ENCODE data around the gene ZNF672. TPM values are rescaled to one million over a fixed set of nuclear protein-coding genes. Genes with fewer than 3 reads are reported as not detected.
A peak's percentile ranks its signal among the peaks of the same experiment; 100 is the strongest.

The ZNF672 gene
- total and polyA plus RNA-seq, 5 experiments from 2014 or later, result 17.9 to 37.2 (median 25.6) TPM

DNA sequence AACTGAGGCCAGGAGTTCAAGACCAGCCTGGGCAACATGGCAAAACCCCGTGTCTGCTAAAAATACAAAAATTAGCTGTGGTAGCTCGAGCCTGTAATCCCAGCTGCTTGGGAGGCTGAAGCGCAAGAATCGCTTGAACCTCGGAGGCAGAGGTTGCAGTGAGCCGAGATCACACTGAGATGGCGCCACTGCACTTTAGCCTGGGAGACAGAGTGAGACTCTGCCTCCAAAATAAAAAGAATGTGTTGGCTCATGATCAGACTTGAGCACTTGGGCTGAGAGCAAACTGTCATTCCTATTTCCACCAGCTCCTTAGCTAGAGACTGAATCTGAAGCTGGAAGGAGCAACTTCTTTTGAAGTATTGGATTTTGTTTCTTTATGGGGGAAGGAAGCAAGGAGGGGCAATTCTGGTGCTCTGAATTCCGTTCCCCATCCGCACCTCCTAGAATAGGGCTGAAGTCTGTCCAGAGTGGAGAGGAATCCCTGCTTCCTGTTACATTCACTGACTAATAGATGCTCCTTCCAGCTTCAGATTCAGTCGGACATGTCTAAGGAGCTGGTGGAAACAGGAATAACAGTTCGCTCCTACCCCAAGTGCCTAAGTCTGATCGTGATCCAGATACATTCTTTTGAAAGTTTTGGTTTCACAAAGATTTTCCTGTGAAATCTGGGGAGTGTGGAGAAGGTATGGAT lies 3.8 kb downstream of the ZNF672 start:
- Mint-ChIP-seq H3K4me1 (peaks cover 12 to 32% (median 30%) of the 10 kb centered on the region in 4 donors), H3K9me3 (no peaks in the 10 kb centered on the region), H3K27me3 (no peaks in the 10 kb centered on the region), H3K4me3 (peak overlapping the region in 1 of 10 donors; percentile 14), H3K27ac (peak overlapping the region in 5 of 10 donors; percentile 8 to 75 (median 31)), H3K36me3 (peaks cover 0 to 35% (median 4%) of the 10 kb centered on the region in 3 donors)
- no peak for ATAC-seq
- peak in 6 of 10 donors; percentile 22 to 50 (median 37) for DNase-seq
- POLR2A ChIA-PET, result interaction anchor here (0.9 to 3.0 kb wide), 2 partner anchors 13 to 17 kb away, joined by 3 to 19 read pairs; partner anchors contain the start of gene ZNF692

DNA sequence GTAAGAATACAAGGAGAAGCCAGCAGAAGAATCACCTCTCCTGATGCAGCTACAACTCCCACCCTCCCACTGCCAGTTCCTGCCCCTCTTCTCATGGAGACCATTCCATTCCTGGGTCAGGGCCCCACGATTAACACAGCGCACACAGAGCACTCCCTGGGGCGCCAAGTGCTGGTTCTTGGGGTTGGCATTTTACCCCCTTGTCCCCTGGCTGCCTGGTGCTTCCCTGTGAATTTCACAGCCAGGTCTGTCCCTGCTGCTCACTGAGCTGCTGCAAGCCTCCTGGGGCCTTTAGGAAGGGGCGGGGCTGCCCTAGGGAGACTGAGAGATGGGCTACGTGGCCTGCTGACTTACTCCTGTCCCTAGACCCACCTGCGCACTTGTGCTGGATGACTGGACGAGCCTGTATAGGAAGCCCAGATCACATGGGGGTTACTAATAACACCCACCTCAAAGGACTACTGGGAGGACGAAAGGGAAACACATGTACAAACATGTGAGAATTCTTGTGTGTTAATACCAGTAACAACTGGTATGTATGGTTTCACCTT lies 4.8 kb downstream of the ZNF672 start:
- H3K4me3 Mint-ChIP-seq, result no peak overlapping the region
- peak overlapping the region in 1 of 10 donors; percentile 6 for H3K27ac Mint-ChIP-seq
- peaks cover 12 to 32% (median 30%) of the 10 kb centered on the region in 4 donors for H3K4me1 Mint-ChIP-seq
- no peaks in the 10 kb centered on the region for H3K27me3 Mint-ChIP-seq
- ATAC-seq, result no peak
- DNase-seq, result no peak
- no peaks in the 10 kb centered on the region for H3K9me3 Mint-ChIP-seq
- H3K36me3 Mint-ChIP-seq, result peaks cover 0 to 41% (median 8%) of the 10 kb centered on the region in 3 donors
- POLR2A ChIA-PET, result interaction anchor here (3.0 kb wide), 1 partner anchor 16 kb away, joined by 19 read pairs; the partner anchor contains the start of gene ZNF692

DNA sequence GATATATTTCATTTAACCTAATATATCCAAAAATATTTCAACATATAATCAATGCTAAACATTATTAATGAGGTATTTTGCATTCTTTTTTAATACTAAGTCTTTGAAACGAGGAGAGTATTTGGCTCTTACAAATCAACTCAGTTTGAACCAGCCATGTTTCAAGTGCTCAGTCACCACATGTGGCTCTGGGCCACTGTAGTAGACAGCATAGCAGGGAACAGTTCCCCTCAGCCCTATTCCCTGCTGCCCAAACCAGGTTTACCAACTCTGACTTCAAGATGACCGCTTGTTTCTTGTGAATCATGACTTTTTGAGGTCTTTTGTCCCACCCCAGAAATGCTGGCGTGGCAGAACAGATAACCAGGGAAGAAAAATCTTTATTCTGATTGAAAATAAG lies 5.7 kb downstream of the ZNF672 start:
- no peaks in the 10 kb centered on the region for H3K9me3 Mint-ChIP-seq
- peaks cover 12 to 32% (median 30%) of the 10 kb centered on the region in 4 donors for H3K4me1 Mint-ChIP-seq
- H3K27ac Mint-ChIP-seq, result no peak overlapping the region
- DNase-seq (no peak), ATAC-seq (no peak)
- POLR2A ChIA-PET, result interaction anchor here (3.0 kb wide), 1 partner anchor 15 kb away, joined by 19 read pairs; the partner anchor contains the start of gene ZNF692
- H3K36me3 Mint-ChIP-seq, result peaks cover 0 to 46% (median 9%) of the 10 kb centered on the region in 3 donors
- no peaks in the 10 kb centered on the region for H3K27me3 Mint-ChIP-seq
- no peak overlapping the region for H3K4me3 Mint-ChIP-seq

DNA sequence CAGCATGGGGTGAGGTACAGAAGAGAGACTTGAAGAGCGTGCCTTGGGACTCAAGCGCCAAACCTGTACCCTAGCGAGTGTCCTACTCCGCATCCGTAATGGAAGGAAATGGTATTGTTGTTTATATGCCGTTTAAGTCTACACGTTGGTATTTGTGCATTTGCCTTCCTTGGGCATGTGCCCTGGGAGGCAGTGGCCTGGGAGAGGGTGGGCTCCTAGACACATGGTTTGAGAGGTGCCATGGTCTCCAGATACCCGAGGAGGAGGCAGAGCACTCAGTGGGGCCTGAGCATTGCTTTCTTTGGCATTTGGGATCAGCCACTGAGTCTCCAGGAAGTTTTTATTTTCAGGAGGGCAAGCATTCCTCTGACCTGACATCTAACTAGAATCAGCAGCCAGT lies 6.5 kb downstream of the ZNF672 start:
- H3K36me3 Mint-ChIP-seq, result peaks cover 0 to 53% (median 16%) of the 10 kb centered on the region in 3 donors
- no peak overlapping the region for H3K27ac Mint-ChIP-seq
- ATAC-seq (no peak), DNase-seq (no peak)
- H3K27me3 Mint-ChIP-seq, result no peaks in the 10 kb centered on the region
- H3K9me3 Mint-ChIP-seq, result no peaks in the 10 kb centered on the region
- H3K4me3 Mint-ChIP-seq, result no peak overlapping the region
- peaks cover 12 to 24% (median 23%) of the 10 kb centered on the region in 4 donors for H3K4me1 Mint-ChIP-seq
- POLR2A ChIA-PET, result interaction anchor here (0.6 kb wide), 1 partner anchor 30 kb away, joined by 4 read pairs; no protein-coding TSS in a partner anchor

DNA sequence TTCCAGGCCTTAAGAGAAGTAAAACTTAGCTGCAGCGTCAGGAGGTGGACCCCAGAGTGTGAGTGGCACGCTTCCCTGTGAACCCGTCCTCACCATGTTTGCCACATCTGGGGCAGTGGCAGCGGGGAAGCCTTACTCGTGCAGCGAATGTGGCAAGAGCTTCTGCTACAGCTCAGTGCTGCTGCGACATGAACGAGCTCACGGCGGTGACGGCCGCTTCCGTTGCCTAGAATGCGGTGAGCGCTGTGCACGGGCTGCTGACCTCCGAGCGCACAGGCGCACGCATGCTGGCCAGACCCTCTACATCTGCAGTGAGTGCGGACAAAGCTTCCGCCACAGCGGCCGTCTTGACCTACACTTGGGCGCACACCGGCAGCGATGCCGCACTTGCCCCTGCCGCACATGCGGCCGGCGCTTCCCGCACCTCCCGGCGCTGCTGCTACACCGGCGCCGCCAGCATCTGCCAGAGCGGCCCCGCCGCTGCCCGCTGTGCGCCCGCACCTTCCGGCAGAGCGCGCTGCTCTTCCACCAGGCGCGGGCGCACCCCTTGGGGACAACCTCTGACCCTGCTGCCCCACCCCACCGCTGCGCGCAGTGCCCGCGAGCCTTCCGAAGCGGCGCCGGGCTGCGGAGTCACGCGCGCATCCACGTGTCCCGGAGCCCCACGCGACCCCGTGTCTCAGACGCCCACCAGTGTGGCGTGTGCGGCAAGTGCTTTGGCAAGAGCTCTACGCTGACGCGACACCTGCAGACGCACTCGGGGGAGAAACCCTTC lies 9.3 kb downstream of the ZNF672 start:
- H3K36me3 Mint-ChIP-seq, result peaks cover 0 to 58% (median 16%) of the 10 kb centered on the region in 3 donors
- no peak overlapping the region for H3K4me3 Mint-ChIP-seq
- H3K9me3 Mint-ChIP-seq, result no peaks in the 10 kb centered on the region
- H3K4me1 Mint-ChIP-seq, result peaks cover 0 to 6% (median 1%) of the 10 kb centered on the region in 4 donors
- peak overlapping the region in 1 of 10 donors; percentile 71 for H3K27ac Mint-ChIP-seq
- ATAC-seq, result no peak
- no peaks in the 10 kb centered on the region for H3K27me3 Mint-ChIP-seq
- DNase-seq, result no peak
- POLR2A ChIA-PET, result no interaction called here

DNA sequence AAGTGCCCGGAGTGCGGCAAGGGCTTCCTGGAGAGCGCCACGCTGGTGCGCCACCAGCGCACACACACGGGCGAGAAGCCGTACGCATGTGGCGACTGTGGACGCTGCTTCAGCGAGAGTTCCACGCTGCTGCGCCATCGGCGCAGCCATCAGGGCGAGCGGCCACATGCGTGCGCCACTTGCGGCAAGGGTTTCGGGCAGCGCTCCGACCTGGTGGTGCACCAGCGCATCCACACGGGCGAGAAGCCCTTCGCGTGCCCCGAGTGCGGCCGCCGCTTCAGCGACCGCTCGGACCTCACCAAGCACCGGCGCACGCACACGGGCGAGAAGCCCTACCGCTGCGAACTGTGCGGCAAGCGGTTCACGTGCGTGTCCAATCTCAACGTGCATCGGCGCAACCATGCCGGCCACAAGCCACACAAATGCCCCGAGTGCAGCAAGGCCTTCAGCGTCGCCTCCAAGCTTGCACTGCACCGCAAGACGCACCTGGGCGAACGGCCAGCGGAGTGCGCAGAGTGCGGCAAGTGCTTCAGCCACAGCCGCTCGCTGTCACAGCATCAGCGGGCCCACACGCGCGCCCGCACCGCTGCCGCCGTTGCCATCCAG lies 10.0 kb downstream of the ZNF672 start:
- peaks cover 0 to 6% (median 0%) of the 10 kb centered on the region in 4 donors for H3K4me1 Mint-ChIP-seq
- no peaks in the 10 kb centered on the region for H3K27me3 Mint-ChIP-seq
- POLR2A ChIA-PET, result no interaction called here
- no peak for ATAC-seq
- H3K9me3 Mint-ChIP-seq, result no peaks in the 10 kb centered on the region
- peak overlapping the region in 1 of 10 donors; percentile 71 for H3K27ac Mint-ChIP-seq
- H3K36me3 Mint-ChIP-seq, result peaks cover 0 to 56% (median 16%) of the 10 kb centered on the region in 3 donors
- no peak for DNase-seq
- no peak overlapping the region for H3K4me3 Mint-ChIP-seq

DNA sequence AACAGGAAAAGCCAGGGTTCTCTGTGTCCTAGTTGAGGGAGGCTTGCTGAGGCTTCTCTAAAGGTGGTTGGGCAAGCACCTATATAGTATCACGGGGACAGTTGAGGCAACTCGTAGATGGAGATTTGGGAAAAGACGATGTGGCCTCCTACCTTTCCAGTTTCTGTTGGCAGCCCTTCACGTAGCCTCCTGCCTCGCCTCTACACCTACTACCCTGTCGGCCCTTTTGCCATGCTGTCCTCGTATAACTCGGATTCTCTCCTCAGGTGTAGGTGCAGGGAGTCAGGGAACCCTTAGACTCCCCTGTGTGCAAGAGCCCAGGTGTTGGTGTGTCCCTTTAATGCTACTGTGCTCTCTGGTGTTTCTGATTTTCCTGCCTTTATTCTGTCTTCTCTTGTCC lies 10.6 kb downstream of the ZNF672 start:
- Mint-ChIP-seq H3K4me3 (no peak overlapping the region), H3K27me3 (no peaks in the 10 kb centered on the region), H3K9me3 (no peaks in the 10 kb centered on the region), H3K27ac (peak overlapping the region in 2 of 10 donors; percentile 56 to 61), H3K4me1 (peaks cover 0 to 6% (median 0%) of the 10 kb centered on the region in 4 donors), H3K36me3 (peaks cover 0 to 56% (median 16%) of the 10 kb centered on the region in 3 donors)
- DNase-seq (no peak), ATAC-seq (no peak)
- POLR2A ChIA-PET, result no interaction called here

DNA sequence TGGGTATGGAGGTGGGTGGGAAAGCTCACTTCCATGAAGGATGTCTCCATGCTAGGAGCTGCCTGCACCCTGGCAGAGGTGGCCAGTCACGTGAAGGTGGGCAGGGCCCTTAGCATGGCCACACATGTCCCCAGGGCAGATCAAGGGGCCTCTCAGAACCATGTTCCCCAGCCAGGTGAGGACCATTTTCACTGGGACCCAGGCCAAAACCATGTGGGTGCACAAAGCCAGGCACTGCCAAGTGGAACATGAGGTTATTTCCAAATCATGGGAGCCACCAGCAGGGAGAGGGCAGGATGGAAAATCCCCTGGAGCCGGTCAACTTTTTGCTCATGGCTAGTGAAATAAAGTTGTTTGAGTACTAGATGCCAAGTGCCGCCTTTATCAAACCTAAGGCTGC lies 11.1 kb downstream of the ZNF672 start:
- Mint-ChIP-seq H3K4me1 (peaks cover 0 to 8% (median 0%) of the 10 kb centered on the region in 4 donors), H3K4me3 (no peak overlapping the region), H3K27me3 (no peaks in the 10 kb centered on the region), H3K9me3 (no peaks in the 10 kb centered on the region), H3K36me3 (peaks cover 0 to 52% (median 16%) of the 10 kb centered on the region in 3 donors), H3K27ac (peak overlapping the region in 1 of 10 donors; percentile 61)
- ATAC-seq (no peak), DNase-seq (no peak)
- POLR2A ChIA-PET, result no interaction called here

DNA sequence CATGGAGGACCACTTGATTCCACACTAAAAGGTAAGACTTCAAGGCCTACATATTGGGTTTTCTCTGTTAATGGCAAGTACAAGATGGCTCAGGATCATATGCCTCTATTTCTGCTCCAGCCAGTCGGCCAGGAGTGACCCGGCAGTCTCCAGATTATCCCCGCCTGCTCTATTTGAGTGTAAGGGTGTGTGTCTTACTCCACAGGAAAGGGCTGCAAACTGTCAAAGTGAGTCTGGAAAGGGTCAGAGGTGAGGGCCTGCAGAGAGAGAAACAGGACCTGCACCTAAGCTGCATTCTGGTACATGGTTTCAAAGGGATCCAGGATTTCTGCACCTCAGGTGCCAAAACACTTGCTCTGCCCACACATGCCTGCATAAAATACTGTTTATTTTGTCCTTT lies 11.6 kb downstream of the ZNF672 start:
- ATAC-seq (no peak), DNase-seq (no peak)
- Mint-ChIP-seq H3K4me1 (peaks cover 0 to 13% (median 0%) of the 10 kb centered on the region in 4 donors), H3K27me3 (no peaks in the 10 kb centered on the region), H3K9me3 (no peaks in the 10 kb centered on the region), H3K27ac (peak overlapping the region in 5 of 10 donors; percentile 11 to 70 (median 32)), H3K36me3 (peaks cover 0 to 47% (median 16%) of the 10 kb centered on the region in 3 donors), H3K4me3 (no peak overlapping the region)
- POLR2A ChIA-PET, result interaction anchor here (0.8 kb wide), 1 partner anchor 10 kb away, joined by 7 read pairs; no protein-coding TSS in a partner anchor

DNA sequence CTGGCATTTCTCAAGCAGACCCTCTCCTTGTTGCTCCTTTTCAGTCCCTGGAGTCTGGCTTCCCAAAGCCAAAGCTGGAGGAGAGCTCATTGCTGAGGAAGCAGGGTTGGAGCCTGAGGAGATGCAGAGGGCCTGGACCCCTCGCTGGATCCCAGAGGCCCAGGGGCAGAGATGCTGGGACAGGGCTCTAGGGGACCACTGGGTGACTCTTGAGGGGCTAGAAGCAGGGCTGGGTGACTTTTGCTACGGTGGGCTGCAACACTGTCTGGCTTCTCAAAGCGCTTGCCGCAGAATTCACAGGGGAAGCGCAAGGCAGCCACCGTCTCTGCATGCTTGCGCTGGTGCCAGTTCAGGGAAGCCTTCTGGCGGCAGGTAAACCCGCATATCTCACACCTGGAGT lies 12.1 kb downstream of the ZNF672 start:
- no peaks in the 10 kb centered on the region for H3K27me3 Mint-ChIP-seq
- DNase-seq (no peak), ATAC-seq (no peak)
- H3K27ac Mint-ChIP-seq, result peak overlapping the region in 4 of 10 donors; percentile 11 to 70 (median 33)
- POLR2A ChIA-PET, result interaction anchor here (0.8 kb wide), 1 partner anchor 11 kb away, joined by 7 read pairs; no protein-coding TSS in a partner anchor
- peaks cover 0 to 43% (median 18%) of the 10 kb centered on the region in 3 donors for H3K36me3 Mint-ChIP-seq
- no peak overlapping the region for H3K4me3 Mint-ChIP-seq
- no peaks in the 10 kb centered on the region for H3K9me3 Mint-ChIP-seq
- peaks cover 0 to 17% (median 0%) of the 10 kb centered on the region in 4 donors for H3K4me1 Mint-ChIP-seq

DNA sequence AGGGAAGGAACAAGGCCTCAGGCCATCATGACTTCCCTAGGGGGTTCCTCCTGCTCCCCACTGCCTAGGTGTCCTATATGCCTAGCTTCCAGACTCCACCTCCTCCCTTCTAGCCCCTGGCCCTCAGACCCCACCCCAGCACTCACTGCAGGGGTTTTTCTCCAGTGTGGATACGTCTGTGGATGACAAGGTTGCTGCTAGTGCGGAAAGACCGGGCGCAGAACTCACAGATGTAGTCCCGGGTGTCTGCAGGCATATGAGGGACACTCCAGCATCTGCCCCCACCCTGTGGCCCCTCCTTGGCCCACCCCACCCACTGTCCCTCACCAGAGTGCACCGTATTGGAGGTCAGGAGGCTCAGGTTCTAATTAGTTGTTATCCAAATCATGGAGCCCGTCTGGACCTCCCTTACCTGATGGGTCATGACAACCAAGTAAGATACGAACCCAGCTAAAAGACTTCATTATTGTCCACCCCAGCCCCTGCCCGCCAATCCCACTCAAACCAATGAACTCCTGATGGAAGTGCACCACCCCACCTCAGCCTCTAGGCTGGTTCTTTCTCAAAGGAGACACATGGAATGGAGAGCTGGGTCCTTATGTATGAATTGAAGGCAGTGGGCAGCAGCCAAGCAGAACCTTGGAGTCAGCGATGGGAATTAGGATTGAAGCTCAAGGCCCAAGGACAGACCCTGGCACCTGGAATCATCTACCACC lies 12.7 kb downstream of the ZNF672 start:
- no peaks in the 10 kb centered on the region for H3K9me3 Mint-ChIP-seq
- peaks cover 0 to 37% (median 18%) of the 10 kb centered on the region in 3 donors for H3K36me3 Mint-ChIP-seq
- peaks cover 0 to 20% (median 0%) of the 10 kb centered on the region in 4 donors for H3K4me1 Mint-ChIP-seq
- no peaks in the 10 kb centered on the region for H3K27me3 Mint-ChIP-seq
- H3K4me3 Mint-ChIP-seq, result no peak overlapping the region
- ATAC-seq, result no peak
- peak overlapping the region in 1 of 10 donors; percentile 80 for H3K27ac Mint-ChIP-seq
- POLR2A ChIA-PET, result interaction anchor here (0.8 kb wide), 1 partner anchor 11 kb away, joined by 7 read pairs; no protein-coding TSS in a partner anchor
- no peak for DNase-seq
